ENCODE measurements around the gene DPAGT1.

The DPAGT1 gene

GRCh38 chr11:119092880-119093842 lies 8.5 kb downstream of the DPAGT1 start (continued):
- TF ChIP-seq TSHZ1 (tag by site-specific recombination; IDR thresholded peaks at IDR 0.05; ENCODE audit: borderline replicate concordance) (no peak), ZBTB1 (tag by site-specific recombination; IDR thresholded peaks at IDR 0.05) (no peak), ZNF423 (tag by site-specific recombination; IDR thresholded peaks at IDR 0.05) (no peak), ZNF148 (tag by site-specific recombination; IDR thresholded peaks at IDR 0.05; ENCODE audit: borderline replicate concordance) (no peak), ZNF140 (tag by site-specific recombination; IDR thresholded peaks at IDR 0.05) (no peak), YY1 (tag by site-specific recombination; IDR thresholded peaks at IDR 0.05) (no peak), ZNF157 (tag by site-specific recombination; IDR thresholded peaks at IDR 0.05) (no peak), SETDB1 (IDR thresholded peaks at IDR 0.05; ENCODE audit: insufficient read length, low read length) (no peak), ZNF629 (tag by site-specific recombination; IDR thresholded peaks at IDR 0.05) (no peak), ZNF324 (tag by site-specific recombination; IDR thresholded peaks at IDR 0.05) (no peak), BCL11A (tag by site-specific recombination; IDR thresholded peaks at IDR 0.05; ENCODE audit: low read depth) (0 out of 2 replicates have a peak, but pooled peaks have one; percentile 18), HIC1 (tag by site-specific recombination; IDR thresholded peaks at IDR 0.05) (peak; percentile 78; the same call in 1 of the 2 replicates), ZNF239 (tag by site-specific recombination; IDR thresholded peaks at IDR 0.05) (no peak), ZSCAN4 (tag by site-specific recombination; IDR thresholded peaks at IDR 0.05) (no peak), ZNF560 (tag by site-specific recombination; IDR thresholded peaks at IDR 0.05; ENCODE audit: borderline replicate concordance) (no peak), ZBTB20 (tag by site-specific recombination; IDR thresholded peaks at IDR 0.05) (0 out of 2 replicates have a peak, but pooled peaks have one; percentile 25), ZNF501 (tag by site-specific recombination; IDR thresholded peaks at IDR 0.05) (0 out of 2 replicates have a peak, but pooled peaks have one; percentile 14)
